HG03469 (cell line): ENCODE results near the gene TRAIP.
"Not testable (repeated sequence)": the region's sequence is repeated elsewhere in the genome, so short reads cannot be mapped to it uniquely, and the experiment has no call there.

Experiments
- ATAC-seq: cut with Tn5 transposase; IDR thresholded peaks from one replicate; pipeline ENCODE4 v1.9.1; 2021; ENCODE audit warnings: mild to moderate bottlenecking, moderate library complexity, moderate number of reproducible peaks; ENCODE audit not compliant: unreplicated experiment

The TRAIP gene

DNA sequence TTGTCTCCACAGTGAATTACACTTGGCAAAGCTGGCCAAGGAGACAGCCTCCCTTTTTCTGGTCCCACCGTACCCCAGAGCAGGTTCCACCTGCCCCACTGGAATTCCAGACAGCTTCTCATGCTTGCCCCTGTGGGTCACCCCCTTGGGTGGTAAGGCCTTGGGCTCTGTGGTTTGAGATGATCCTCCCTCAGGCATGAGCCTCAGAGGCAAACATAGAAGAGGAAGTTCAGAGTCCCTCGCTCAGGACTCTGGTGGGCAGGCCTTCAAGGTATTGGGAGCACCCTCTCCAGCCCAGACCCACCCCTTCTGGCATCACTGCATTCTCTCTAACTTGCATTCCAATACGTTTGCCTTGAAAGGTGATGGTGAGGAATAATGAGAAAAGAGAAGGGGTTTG is 25.0 kb downstream of the TRAIP start:
- no peak for ATAC-seq

- no peak for ATAC-seq
Measured at GRCh38 chr3:49826016-49826415, 30.3 kb downstream of the TRAIP start.

DNA sequence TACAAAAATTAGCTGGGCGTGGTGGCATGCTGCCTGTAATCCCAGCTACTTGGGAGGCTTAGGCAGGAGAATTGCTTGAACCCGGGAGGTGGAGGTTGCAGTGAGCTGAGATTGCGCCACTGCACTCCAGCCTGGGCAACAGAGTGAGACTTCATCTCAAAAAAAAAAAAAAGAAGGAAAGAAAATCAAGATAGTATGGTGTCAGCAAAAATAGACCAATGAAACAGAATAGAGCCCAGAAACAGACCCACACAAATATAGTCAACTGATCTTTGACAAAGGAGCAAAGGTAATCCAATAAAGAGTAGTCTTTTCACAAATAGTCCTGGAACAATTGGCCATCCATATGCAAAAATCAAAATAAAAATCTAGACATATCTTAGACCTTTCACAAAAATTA is 33.2 kb downstream of the TRAIP start:
- not testable (repeated sequence) for ATAC-seq

GRCh38 chr3:49813497-49814174 is 42.7 kb downstream of the TRAIP start, which contains the start of gene UBA7:
Gene UBA7 (minus strand): TSS chr3:49813953. CDS start chr3:49813787, 166 bp downstream.
- ATAC-seq = no peak

DNA sequence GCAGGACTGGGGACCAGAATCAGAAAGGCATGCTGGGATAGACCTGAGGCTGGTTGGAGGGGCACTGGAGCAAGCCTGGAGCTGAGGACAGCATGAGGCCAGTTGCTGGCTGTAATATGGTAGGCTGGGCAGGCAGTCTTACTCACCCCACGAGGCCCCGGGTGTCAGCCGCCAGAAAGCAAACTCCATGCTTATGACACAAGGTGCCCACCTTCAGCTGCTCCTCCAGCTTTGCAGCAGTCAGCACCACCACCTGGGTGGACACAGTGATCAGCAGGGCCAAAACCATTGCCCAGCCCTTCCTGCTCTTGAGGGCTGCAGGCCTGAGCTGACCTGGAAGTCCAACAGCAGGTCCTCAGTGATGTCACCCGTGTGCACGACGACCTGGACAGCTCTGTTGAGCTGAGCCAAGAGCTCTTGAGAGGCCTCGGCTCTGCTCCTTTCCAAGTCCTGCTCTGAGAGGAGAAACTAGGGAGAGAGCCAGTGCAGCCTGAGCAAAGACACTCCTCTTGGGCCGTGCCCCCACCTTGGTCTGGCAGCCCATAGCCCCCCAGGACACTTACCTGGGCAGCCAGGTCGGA is 43.4 kb downstream of the TRAIP start:
- ATAC-seq = no peak

- no peak for ATAC-seq
Measured at GRCh38 chr3:49807431-49808114, 48.8 kb downstream of the TRAIP start.

DNA sequence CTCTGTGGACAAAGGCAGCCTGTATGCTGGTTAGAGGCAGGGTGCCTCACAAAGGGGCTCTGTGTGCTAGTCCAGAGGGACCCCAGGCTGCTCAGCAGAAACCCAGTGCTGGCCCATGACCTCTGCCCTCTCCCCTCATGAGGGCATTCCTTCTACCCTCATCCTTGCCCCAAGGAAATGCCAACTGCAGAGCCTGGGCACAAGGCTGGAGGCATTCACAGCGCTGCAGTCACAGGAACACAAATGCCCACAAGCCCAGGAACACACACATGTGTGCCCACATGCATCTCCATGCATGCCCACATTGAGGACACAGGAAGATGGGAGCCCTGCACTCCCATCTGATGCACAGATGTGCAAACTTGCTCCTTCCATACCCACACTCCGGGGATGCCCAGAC is 49.5 kb downstream of the TRAIP start:
- no peak for ATAC-seq

DNA sequence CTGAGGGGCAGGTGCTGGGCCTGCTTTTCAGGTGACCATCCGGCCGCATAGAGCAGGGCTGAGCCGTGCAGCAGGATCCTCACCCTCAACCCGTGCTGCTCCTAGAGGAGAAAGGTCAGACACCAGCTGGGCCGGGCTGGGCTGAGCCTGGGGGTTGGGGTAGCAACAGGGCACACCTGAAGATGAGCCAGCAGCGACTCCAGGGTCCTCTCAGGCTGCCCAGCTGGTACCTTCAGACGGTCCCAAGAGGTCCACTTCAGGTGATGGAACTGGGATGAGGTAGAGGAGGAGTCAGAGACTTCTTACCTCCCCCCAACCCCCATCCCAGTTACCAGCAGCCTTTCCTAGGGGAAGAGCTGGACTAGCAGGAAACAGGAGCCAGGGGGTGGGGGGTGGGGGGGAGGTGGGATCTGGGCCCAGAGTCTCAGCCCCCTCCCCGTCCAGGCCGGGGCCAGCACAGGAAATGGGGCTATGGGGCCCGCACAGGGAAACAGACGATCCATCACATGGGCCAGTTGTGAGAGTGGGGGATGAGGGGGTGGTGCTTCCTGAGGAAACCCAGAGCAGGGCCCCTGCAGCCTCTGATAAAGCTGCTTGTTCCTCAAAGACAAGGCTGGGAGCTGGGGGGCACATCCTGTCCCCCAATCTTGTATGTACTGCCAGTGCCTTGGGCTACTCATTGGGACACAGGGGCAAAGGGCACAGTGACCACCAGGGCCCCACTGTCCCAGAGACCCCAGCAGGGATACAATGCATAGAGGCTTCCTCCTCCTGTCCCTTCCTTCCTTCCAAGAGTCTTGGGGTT is 50.3 kb downstream of the TRAIP start:
- ATAC-seq = no peak

GRCh38 chr3:49805367-49805782 is 51.0 kb downstream of the TRAIP start:
- no peak for ATAC-seq

GRCh38 chr3:49804141-49805041 is 52.0 kb downstream of the TRAIP start:
- no peak for ATAC-seq

DNA sequence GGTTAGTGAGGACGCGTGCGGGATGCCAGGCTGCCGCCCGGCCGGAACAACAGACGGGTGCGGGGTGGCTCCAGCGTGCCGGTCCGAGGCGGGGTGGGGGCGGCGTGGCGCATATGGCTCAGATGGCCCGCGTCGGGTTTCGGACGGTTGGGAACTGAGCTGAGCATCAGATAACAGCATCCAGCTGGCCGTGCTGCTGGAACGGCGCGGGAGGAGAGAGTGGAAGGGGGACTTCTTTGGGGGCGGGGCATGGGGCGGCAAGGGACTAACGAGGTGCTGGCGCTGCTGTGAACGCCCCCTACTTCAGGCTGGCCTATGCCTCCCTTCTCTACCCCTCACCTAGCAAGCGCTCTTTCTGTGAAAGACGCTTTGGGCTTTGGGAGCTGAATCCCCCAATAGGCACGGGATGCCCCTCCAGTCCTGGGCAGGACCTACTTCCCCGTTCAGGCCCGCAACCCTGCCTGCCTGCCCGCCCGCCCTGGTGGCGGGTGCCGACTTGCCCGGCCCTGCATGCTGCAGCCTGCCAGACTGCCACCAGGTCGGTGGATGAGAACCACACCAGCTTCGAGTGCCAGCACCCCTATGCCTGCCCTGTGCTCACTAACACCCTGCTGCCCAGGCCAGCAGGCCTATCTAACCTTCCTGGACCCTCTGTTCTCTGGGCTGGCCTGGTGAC is 52.8 kb downstream of the TRAIP start:
- no peak for ATAC-seq

GRCh38 chr3:49802719-49803464 is 53.5 kb downstream of the TRAIP start, which contains the start of gene INKA1:
Gene INKA1 (plus strand): TSS chr3:49803261. CDS start chr3:49803393, 132 bp downstream.
- ATAC-seq = no peak

DNA sequence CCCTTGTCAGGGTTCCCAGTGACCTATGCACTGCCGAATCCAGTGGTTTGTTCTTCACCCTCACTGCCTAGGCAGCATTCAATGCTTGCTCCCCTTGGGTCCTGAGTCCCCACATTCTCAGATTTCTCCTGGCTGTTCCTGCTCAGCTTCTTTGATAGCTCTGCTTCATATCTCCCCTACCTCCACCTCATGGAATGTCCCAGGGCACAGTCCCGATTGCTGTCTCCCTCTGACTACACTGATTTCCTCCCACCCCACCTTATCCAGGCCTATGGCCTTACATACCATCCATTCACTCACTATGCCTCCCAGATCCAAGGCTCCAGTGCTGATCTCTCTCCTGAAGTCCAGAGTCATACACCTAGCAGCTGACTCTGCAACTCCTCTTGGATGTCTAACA is 55.2 kb downstream of the TRAIP start:
- ATAC-seq = no peak

DNA sequence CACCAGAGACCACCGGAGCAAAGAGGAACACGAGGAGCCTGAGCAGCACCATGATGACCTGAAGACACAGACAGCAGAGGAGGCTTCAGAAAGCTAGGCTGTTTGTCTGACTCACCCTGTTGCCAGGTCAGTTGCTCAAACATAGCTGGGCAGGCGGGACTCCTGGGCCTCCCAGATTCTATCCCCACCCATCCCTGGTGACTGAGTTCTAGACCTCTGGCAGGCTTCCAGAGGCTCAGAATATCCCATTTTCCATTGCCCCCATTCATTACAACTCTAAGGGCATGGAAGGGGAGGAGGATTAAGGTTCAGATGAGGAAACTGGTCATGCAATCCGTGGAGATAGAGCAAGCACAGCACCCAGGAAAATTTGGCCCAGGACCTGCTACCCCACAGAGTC is 56.6 kb downstream of the TRAIP start, which contains the start of gene CDHR4:
Gene CDHR4 (minus strand): TSS at position 113 of the 400 bp plus-strand sequence. CDS start 61 bp downstream, at position 52.
- no peak for ATAC-seq

GRCh38 chr3:49799105-49799504 is 57.3 kb downstream of the TRAIP start:
- no peak for ATAC-seq

GRCh38 chr3:49794926-49795905 is 61.1 kb downstream of the TRAIP start:
- ATAC-seq = no peak

- no peak for ATAC-seq
Measured at GRCh38 chr3:49794431-49794830, 61.9 kb downstream of the TRAIP start.
